HG03565 (cell line): Measurements from ENCODE around the gene AASS.
A peak's percentile ranks its signal among the peaks of the same experiment; 100 is the strongest.

Experiments
- ATAC-seq: cut with Tn5 transposase; IDR thresholded peaks from one replicate; pipeline ENCODE4 v1.9.1; 2021; ENCODE audit warnings: mild to moderate bottlenecking, moderate library complexity; ENCODE audit not compliant: unreplicated experiment

AASS gene

GRCh38 chr7:122123746-122124145, 20.3 kb downstream of the AASS start:
- ATAC-seq = no peak

GRCh38 chr7:122118757-122119156, 25.3 kb downstream of the AASS start:
- ATAC-seq = no peak

- ATAC-seq = no peak
Observed at GRCh38 chr7:122103064-122103463, 41.0 kb downstream of the AASS start.

GRCh38 chr7:122100021-122100420, 44.0 kb downstream of the AASS start:
- ATAC-seq = no peak

- ATAC-seq = no peak
Observed at GRCh38 chr7:122095642-122096041, 48.4 kb downstream of the AASS start.

- ATAC-seq = no peak
Observed at GRCh38 chr7:122094549-122094948, 49.5 kb downstream of the AASS start.

GRCh38 chr7:122092964-122093797, 50.9 kb downstream of the AASS start:
- peak; percentile 98 for ATAC-seq

- no peak for ATAC-seq
Observed at GRCh38 chr7:122082670-122083069, 61.4 kb downstream of the AASS start.

GRCh38 chr7:122082160-122082559, 61.9 kb downstream of the AASS start:
- ATAC-seq = no peak

- ATAC-seq = no peak
Observed at GRCh38 chr7:122073635-122074034, 70.4 kb downstream of the AASS start.

- no peak for ATAC-seq
Observed at GRCh38 chr7:122072924-122073599, 71.0 kb downstream of the AASS start.

GRCh38 chr7:122072272-122072671, 71.8 kb downstream of the AASS start:
- ATAC-seq = no peak

GRCh38 chr7:122070834-122071233, 73.2 kb downstream of the AASS start:
- no peak for ATAC-seq

GRCh38 chr7:122070062-122070461, 74.0 kb downstream of the AASS start:
- ATAC-seq = no peak

GRCh38 chr7:122068999-122069398, 75.0 kb downstream of the AASS start:
- ATAC-seq = no peak

- no peak for ATAC-seq
Observed at GRCh38 chr7:122068046-122068445, 76.0 kb downstream of the AASS start.

GRCh38 chr7:122067077-122067476, 77.0 kb downstream of the AASS start:
- ATAC-seq = no peak

GRCh38 chr7:122064971-122065370, 79.1 kb downstream of the AASS start:
- ATAC-seq = no peak

- no peak for ATAC-seq
Observed at GRCh38 chr7:122063146-122063545, 80.9 kb downstream of the AASS start.

GRCh38 chr7:122059542-122059941, 84.5 kb downstream of the AASS start:
- ATAC-seq = no peak

GRCh38 chr7:122056977-122057376, 87.1 kb downstream of the AASS start:
- no peak for ATAC-seq

GRCh38 chr7:122055073-122055472, 89.0 kb downstream of the AASS start:
- ATAC-seq = no peak
